Spleen (tissue), 7 donors: ENCODE results near the gene MARS1.

Source experiments
- CTCF ChIP-seq, 11 experiments: fragments of 200-600 bp in 7 of 11; fragments of 450-650 bp in 4 of 11; sonication (generic) in 4 of 11; IDR thresholded peaks in 8 of 11; conservative IDR thresholded peaks in 3 of 11; 1 replicate in 7 of 11; 2 replicates in 4 of 11; pipeline versions ENCODE4 v1.4.0 to v1.8.0; 2016 to 2021; ENCODE audit warnings: antibody characterized with exemption in 11 of 11, inconsistent platforms in 4 of 11, mild to moderate bottlenecking in 1 of 11
- POLR2A ChIP-seq, 3 donors: fragments of 450-650 bp; IDR thresholded peaks; one replicate each; pipeline ENCODE4 v1.5.1; 2017; ENCODE audit warnings: antibody characterized with exemption in 3 of 3, mild to moderate bottlenecking in 1 of 3
- donor health status: DM: no; HTN: no; CAD: no; lungs with moderate emphysema.
- donor health status: DM: no; HTN: no; CAD: no.
- donor health status: DM: no; HTN: no; CAD: no.

- no peak for TF ChIP-seq POLR2A (IDR thresholded peaks at IDR 0.05)
- no peak for TF ChIP-seq CTCF (IDR thresholded peaks at IDR 0.05 in 8 of 11, conservative IDR thresholded peaks at IDR 0.05 in 3 of 11)
Measured at GRCh38 chr12:57554897-57555296, 67.0 kb downstream of the MARS1 start.
